ENCODE results near the gene PTK7. TPM values are rescaled to one million over a fixed set of nuclear protein-coding genes. Genes with fewer than 3 reads are reported as not detected.

The PTK7 gene
- total and polyA plus RNA-seq, 7 donors: 0.17 to 1.6 (median 0.67) TPM

DNA sequence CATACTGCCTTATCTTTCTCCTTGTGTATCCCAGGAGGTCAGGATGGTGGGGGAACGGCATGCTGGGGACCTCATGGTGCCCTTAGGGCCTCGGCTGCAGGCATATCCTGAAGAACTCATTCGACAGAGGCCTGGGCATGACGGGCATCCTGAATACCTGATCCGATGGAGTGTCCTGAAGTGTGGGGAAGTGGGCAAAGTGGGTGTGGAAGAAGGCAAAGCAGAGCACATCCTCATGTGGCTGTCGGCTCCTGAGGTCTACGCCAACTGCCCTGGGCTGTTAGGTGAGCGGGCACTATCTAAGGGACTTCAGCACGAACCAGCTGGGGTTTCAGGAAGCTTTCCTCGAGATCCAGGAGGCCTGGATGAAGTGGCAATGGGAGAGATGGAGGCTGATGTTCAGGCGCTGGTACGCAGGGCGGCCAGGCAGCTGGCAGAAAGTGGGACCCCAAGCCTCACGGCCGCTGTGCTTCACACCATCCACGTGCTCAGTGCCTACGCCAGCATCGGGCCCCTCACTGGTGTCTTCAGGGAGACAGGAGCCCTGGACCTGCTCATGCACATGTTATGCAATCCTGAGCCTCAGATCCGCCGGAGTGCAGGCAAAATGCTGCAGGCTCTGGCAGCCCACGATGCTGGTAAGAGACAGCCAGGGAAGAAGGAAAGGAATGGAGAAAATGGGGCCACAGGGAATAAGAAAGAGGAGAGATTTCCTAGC lies 108.3 kb downstream of the PTK7 start:
- intact Hi-C loops (cut with DNase I): no loop called here
- ATAC-seq: no peak
- H3K36me3 ChIP-seq (ENCODE audit: insufficient read depth in 1 of 2, low read depth in 1 of 2): peaks cover under 1 to 63% of the 10 kb centered on the region in 2 donors
- WGBS, 3 donors: 91 to 93% (median 92%) methylated on average over 21 of the region's 21 CpGs
- H3K27me3 ChIP-seq (ENCODE audit: insufficient read depth in 3 of 3, low read length in 2 of 3): no peaks in the 10 kb centered on the region
- no peak overlapping the region for H3K4me3 ChIP-seq
- peaks cover 16% of the 10 kb centered on the region for H3K4me1 ChIP-seq
- no peak for DNase-seq
- no peak for TF ChIP-seq CTCF (IDR thresholded peaks at IDR 0.05)
- no peaks in the 10 kb centered on the region for H3K9me3 ChIP-seq
- H3K27ac ChIP-seq: no peak overlapping the region

DNA sequence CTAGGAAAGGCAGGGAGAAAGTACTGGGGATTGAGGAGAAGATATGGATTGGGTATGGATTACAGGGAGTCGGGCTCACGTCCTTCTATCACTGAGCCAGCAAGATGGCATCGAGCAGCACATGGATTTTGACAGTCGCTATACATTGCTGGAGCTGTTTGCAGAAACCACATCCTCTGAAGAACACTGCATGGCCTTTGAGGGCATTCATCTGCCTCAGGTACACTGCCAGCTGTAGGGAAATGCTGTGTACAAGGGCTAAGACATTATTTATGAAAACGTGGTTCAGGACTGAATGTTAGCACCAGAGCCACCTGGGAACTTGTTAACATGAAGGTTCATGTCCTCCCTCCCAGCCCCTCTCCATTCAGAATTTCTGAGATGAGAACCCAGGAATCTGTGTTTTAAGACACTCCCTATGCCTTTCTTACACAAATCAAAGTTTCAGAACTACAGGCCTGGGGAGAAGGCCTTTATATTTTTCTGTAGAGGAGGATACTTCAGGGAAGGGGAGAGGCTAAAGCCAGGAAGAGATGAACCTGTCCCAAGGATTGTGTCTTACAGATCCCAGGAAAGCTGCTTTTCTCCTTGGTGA lies 109.4 kb downstream of the PTK7 start:
- DNase-seq: no peak
- WGBS, 3 donors: 81 to 84% (median 83%) methylated on average over 5 of the region's 5 CpGs
- intact Hi-C loops (cut with DNase I): no loop called here

DNA sequence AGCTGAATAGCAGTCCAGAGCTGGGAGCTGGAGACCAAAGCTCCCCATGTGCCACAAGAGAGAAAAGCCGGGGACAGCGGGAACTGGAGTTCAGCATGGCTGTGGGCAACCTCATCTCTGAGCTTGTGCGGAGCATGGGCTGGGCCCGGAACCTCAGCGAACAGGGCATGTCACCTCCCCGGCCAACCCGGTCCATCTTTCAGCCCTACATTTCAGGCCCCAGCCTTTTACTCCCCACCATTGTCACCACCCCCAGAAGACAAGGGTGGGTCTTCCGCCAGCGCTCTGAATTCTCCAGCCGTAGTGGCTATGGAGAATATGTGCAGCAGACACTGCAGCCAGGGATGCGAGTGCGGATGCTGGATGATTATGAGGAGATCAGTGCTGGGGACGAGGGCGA lies 109.9 kb downstream of the PTK7 start:
- 95 to 98% (median 97%) methylated on average over 14 of the region's 14 CpGs for WGBS, 3 donors
- peaks cover 16% of the 10 kb centered on the region for H3K4me1 ChIP-seq
- H3K36me3 ChIP-seq (ENCODE audit: insufficient read depth in 1 of 2, low read depth in 1 of 2): peaks cover 0 to 66% of the 10 kb centered on the region in 2 donors
- no peaks in the 10 kb centered on the region for H3K27me3 ChIP-seq (ENCODE audit: insufficient read depth in 3 of 3, low read length in 2 of 3)
- intact Hi-C loops (cut with DNase I): no loop called here
- no peak for TF ChIP-seq CTCF (IDR thresholded peaks at IDR 0.05)
- DNase-seq: no peak
- no peak overlapping the region for H3K4me3 ChIP-seq
- no peak for ATAC-seq
- no peak overlapping the region for H3K27ac ChIP-seq
- no peaks in the 10 kb centered on the region for H3K9me3 ChIP-seq

More for the DNA sequence above, 109.4 kb downstream of the PTK7 start:
- no peak overlapping the region for H3K4me3 ChIP-seq
- ATAC-seq: no peak
- no peaks in the 10 kb centered on the region for H3K9me3 ChIP-seq
- H3K4me1 ChIP-seq: peaks cover 16% of the 10 kb centered on the region
- H3K27me3 ChIP-seq (ENCODE audit: insufficient read depth in 3 of 3, low read length in 2 of 3): no peaks in the 10 kb centered on the region
- peaks cover 0 to 62% of the 10 kb centered on the region in 2 donors for H3K36me3 ChIP-seq (ENCODE audit: insufficient read depth in 1 of 2, low read depth in 1 of 2)
- no peak overlapping the region for H3K27ac ChIP-seq
- no peak for TF ChIP-seq CTCF (IDR thresholded peaks at IDR 0.05)

DNA sequence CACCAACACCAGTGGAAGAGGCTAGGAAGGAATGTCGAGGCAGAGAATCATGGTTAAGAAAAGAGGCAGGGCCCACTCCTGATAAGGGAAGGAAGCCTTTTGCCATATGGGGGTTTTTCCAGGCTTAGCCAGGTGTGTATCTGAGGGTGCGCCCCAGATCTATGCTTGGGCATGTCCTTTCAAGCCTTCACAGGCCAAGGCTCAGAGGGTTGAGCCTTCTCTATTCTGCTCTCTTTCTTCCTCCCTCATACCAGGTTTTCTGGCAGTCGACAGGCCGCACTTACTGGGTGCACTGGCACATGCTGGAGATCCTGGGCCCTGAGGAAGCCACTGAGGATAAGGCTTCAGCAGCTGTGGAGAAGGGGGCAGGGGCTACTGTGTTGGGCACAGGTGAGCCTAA lies 110.6 kb downstream of the PTK7 start:
- no peak overlapping the region for H3K27ac ChIP-seq
- no peaks in the 10 kb centered on the region for H3K9me3 ChIP-seq
- ATAC-seq (no peak), DNase-seq (no peak)
- no peaks in the 10 kb centered on the region for H3K27me3 ChIP-seq (ENCODE audit: insufficient read depth in 3 of 3, low read length in 2 of 3)
- TF ChIP-seq CTCF (IDR thresholded peaks at IDR 0.05): no peak
- 96 to 97% (median 97%) methylated on average over 4 of the region's 4 CpGs for WGBS, 3 donors
- intact Hi-C loops (cut with DNase I): no loop called here
- peaks cover 12% of the 10 kb centered on the region for H3K4me1 ChIP-seq
- H3K36me3 ChIP-seq (ENCODE audit: insufficient read depth in 1 of 2, low read depth in 1 of 2): peaks cover 0 to 71% of the 10 kb centered on the region in 2 donors
- H3K4me3 ChIP-seq: no peak overlapping the region

Data from psoas muscle (tissue), 8 donors.